ENCODE data around the gene RAPH1. TPM values are rescaled to one million over a fixed set of nuclear protein-coding genes. Genes with fewer than 3 reads are reported as not detected.
A peak's percentile ranks its signal among the peaks of the same experiment; 100 is the strongest.

RAPH1 gene
- total RNA-seq, 1 donor from 2014 or later = 50.4 TPM

DNA sequence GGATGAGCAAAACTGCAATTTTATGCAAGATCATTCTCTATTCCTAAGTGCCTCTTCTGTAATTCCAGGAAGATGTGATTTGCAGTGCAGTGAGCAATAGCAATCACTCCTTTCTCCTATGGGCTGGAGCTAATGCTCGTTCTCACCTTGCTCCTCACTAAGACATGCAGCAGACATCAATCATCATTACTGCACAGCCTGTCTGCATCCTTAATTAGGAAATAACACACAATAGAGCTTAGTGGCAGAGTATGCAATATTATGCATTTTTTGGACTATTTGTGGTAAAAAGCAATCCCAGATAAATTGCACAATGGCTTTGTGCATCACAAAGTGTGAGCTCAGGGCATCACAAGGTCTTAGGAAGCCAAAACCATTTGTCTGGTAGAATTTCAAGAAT is 32.6 kb upstream of the RAPH1 start:
- Histone ChIP-seq H3K27ac (ENCODE audit: low read depth, low read length) (no peak overlapping the region), H3K4me1 (ENCODE audit: insufficient read depth, low read length) (no peaks in the 10 kb centered on the region), H3K79me2 (ENCODE audit: insufficient read depth, low read length) (no peaks in the 10 kb centered on the region), H3K27me3 (ENCODE audit: insufficient read depth, low read length) (no peaks in the 10 kb centered on the region), H3K4me2 (ENCODE audit: low read length) (no peak overlapping the region), H3K9me3 (ENCODE audit: insufficient read depth, low read depth, low read length) (no peaks in the 10 kb centered on the region), H3K36me3 (ENCODE audit: insufficient read depth, low read length) (no peaks in the 10 kb centered on the region), H3K4me3 (ENCODE audit: insufficient read depth, low read depth, low read length) (no peak overlapping the region), H2AFZ (ENCODE audit: low read depth, low read length) (no peak overlapping the region), H3K9ac (ENCODE audit: low read length) (no peak overlapping the region), H4K20me1 (ENCODE audit: insufficient read depth, low read length) (no peaks in the 10 kb centered on the region)
- FAIRE-seq (peak; percentile 34), DNase-seq (ENCODE audit: low read depth) (no peak)
- no peaks in the 10 kb centered on the region for H3K4me1 Mint-ChIP-seq (ENCODE audit: low read depth, unreplicated experiment)
- no peaks in the 10 kb centered on the region for H3K9me3 Mint-ChIP-seq (ENCODE audit: unreplicated experiment)
- no peak overlapping the region for H3K4me3 Mint-ChIP-seq (ENCODE audit: unreplicated experiment)
- TF ChIP-seq, protein P1, sequence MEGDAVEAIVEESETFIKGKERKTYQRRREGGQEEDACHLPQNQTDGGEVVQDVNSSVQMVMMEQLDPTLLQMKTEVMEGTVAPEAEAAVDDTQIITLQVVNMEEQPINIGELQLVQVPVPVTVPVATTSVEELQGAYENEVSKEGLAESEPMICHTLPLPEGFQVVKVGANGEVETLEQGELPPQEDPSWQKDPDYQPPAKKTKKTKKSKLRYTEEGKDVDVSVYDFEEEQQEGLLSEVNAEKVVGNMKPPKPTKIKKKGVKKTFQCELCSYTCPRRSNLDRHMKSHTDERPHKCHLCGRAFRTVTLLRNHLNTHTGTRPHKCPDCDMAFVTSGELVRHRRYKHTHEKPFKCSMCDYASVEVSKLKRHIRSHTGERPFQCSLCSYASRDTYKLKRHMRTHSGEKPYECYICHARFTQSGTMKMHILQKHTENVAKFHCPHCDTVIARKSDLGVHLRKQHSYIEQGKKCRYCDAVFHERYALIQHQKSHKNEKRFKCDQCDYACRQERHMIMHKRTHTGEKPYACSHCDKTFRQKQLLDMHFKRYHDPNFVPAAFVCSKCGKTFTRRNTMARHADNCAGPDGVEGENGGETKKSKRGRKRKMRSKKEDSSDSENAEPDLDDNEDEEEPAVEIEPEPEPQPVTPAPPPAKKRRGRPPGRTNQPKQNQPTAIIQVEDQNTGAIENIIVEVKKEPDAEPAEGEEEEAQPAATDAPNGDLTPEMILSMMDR (IDR thresholded peaks at IDR 0.05; ENCODE audit: insufficient read depth, low read depth, low read length) = no peak
- no peak for TF ChIP-seq EZH2 (IDR thresholded peaks at IDR 0.05; ENCODE audit: insufficient read depth, low read length)
- H3K36me3 Mint-ChIP-seq (ENCODE audit: low read depth, unreplicated experiment) = no peaks in the 10 kb centered on the region
- H3K27ac Mint-ChIP-seq (ENCODE audit: unreplicated experiment) = no peak overlapping the region
- H3K27me3 Mint-ChIP-seq (ENCODE audit: low read depth, unreplicated experiment) = peaks cover 5% of the 10 kb centered on the region

DNA sequence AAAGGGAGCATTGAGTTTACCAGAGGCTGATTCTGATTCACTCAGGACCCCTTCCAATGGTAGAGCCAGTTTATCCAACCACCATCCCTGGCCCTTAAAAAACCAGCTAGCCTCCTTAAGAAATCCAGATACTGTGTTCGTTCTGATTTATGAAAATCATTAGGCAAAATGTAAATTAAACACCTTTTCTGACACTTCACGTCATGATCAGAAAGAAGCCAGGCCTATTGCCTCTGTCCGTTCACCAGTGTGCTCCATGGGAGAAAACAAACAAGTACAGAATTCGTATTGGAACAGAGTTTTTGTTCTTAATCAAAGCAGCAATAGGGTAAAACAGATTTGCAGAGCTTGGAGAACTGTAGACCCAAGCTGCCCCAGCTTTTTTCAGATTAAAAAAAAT is 31.1 kb upstream of the RAPH1 start:
- Histone ChIP-seq H3K9me3 (ENCODE audit: insufficient read depth, low read depth, low read length) (no peaks in the 10 kb centered on the region), H3K9ac (ENCODE audit: low read length) (no peak overlapping the region), H3K27me3 (ENCODE audit: insufficient read depth, low read length) (no peaks in the 10 kb centered on the region), H3K36me3 (ENCODE audit: insufficient read depth, low read length) (no peaks in the 10 kb centered on the region), H4K20me1 (ENCODE audit: insufficient read depth, low read length) (no peaks in the 10 kb centered on the region), H3K4me2 (ENCODE audit: low read length) (no peak overlapping the region), H2AFZ (ENCODE audit: low read depth, low read length) (no peak overlapping the region), H3K27ac (ENCODE audit: low read depth, low read length) (no peak overlapping the region), H3K4me1 (ENCODE audit: insufficient read depth, low read length) (no peaks in the 10 kb centered on the region), H3K4me3 (ENCODE audit: insufficient read depth, low read depth, low read length) (no peak overlapping the region), H3K79me2 (ENCODE audit: insufficient read depth, low read length) (no peaks in the 10 kb centered on the region)
- peaks cover 12% of the 10 kb centered on the region for H3K27me3 Mint-ChIP-seq (ENCODE audit: low read depth, unreplicated experiment)
- no peak overlapping the region for H3K27ac Mint-ChIP-seq (ENCODE audit: unreplicated experiment)
- H3K4me1 Mint-ChIP-seq (ENCODE audit: low read depth, unreplicated experiment) = no peaks in the 10 kb centered on the region
- no peak overlapping the region for H3K4me3 Mint-ChIP-seq (ENCODE audit: unreplicated experiment)
- FAIRE-seq (no peak), DNase-seq (ENCODE audit: low read depth) (no peak)
- no peaks in the 10 kb centered on the region for H3K9me3 Mint-ChIP-seq (ENCODE audit: unreplicated experiment)
- TF ChIP-seq, protein P1 (IDR thresholded peaks at IDR 0.05; ENCODE audit: insufficient read depth, low read depth, low read length) = no peak
- no peak for TF ChIP-seq EZH2 (IDR thresholded peaks at IDR 0.05; ENCODE audit: insufficient read depth, low read length)
- H3K36me3 Mint-ChIP-seq (ENCODE audit: low read depth, unreplicated experiment) = no peaks in the 10 kb centered on the region

- no peaks in the 10 kb centered on the region for H3K36me3 ChIP-seq (ENCODE audit: insufficient read depth, low read length)
- no peak overlapping the region for H3K4me2 ChIP-seq (ENCODE audit: low read length)
- H4K20me1 ChIP-seq (ENCODE audit: insufficient read depth, low read length) = no peaks in the 10 kb centered on the region
- no peaks in the 10 kb centered on the region for H3K4me1 Mint-ChIP-seq (ENCODE audit: low read depth, unreplicated experiment)
- H3K9me3 ChIP-seq (ENCODE audit: insufficient read depth, low read depth, low read length) = no peaks in the 10 kb centered on the region
- H3K4me3 Mint-ChIP-seq (ENCODE audit: unreplicated experiment) = no peak overlapping the region
- no peaks in the 10 kb centered on the region for H3K79me2 ChIP-seq (ENCODE audit: insufficient read depth, low read length)
- no peaks in the 10 kb centered on the region for H3K9me3 Mint-ChIP-seq (ENCODE audit: unreplicated experiment)
- no peak overlapping the region for H3K9ac ChIP-seq (ENCODE audit: low read length)
- TF ChIP-seq EZH2 (IDR thresholded peaks at IDR 0.05; ENCODE audit: insufficient read depth, low read length) = no peak
- TF ChIP-seq, protein P1 (IDR thresholded peaks at IDR 0.05; ENCODE audit: insufficient read depth, low read depth, low read length) = no peak
- no peak overlapping the region for H3K27ac Mint-ChIP-seq (ENCODE audit: unreplicated experiment)
- no peaks in the 10 kb centered on the region for H3K27me3 ChIP-seq (ENCODE audit: insufficient read depth, low read length)
- DNase-seq (ENCODE audit: low read depth) (no peak), FAIRE-seq (no peak)
- H3K27ac ChIP-seq (ENCODE audit: low read depth, low read length) = no peak overlapping the region
- no peaks in the 10 kb centered on the region for H3K36me3 Mint-ChIP-seq (ENCODE audit: low read depth, unreplicated experiment)
- no peak overlapping the region for H3K4me3 ChIP-seq (ENCODE audit: insufficient read depth, low read depth, low read length)
- peaks cover 12% of the 10 kb centered on the region for H3K27me3 Mint-ChIP-seq (ENCODE audit: low read depth, unreplicated experiment)
- no peaks in the 10 kb centered on the region for H3K4me1 ChIP-seq (ENCODE audit: insufficient read depth, low read length)
- no peak overlapping the region for H2AFZ ChIP-seq (ENCODE audit: low read depth, low read length)
Measured at GRCh38 chr2:203565076-203565475, 30.0 kb upstream of the RAPH1 start.
